Measurements from ENCODE around the gene KHDC1.
"Not testable (repeated sequence)": the region's sequence is repeated elsewhere in the genome, so short reads cannot be mapped to it uniquely, and the experiment has no call there.

KHDC1 gene

DNA sequence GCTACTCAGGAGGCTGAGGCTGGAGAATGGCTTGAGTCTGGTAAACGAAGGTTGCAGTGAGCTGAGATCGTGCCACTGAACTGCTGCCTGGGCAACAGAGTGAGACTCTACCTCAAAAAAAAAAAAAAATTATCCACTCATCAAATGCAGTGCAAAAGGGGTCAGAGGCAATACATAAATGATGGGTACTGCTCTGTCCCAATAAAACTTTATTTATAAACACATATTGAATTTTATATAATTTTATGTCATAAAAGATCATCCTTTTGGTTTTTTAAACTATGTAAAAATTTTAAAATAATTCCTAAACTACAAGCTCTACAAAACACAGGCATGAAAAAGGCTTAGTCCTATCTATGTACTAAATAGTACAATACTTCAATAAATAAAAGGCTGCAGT, 10.3 kb downstream of the KHDC1 start:
- H3K4me1 ChIP-seq (ENCODE audit: control insufficient read depth in 5 of 5, insufficient read depth in 5 of 5, low read length in 5 of 5), result no peaks in the 10 kb centered on the region
- no peak overlapping the region for H3K27ac ChIP-seq (ENCODE audit: low read depth, low read length)
- H3K27me3 ChIP-seq (ENCODE audit: control insufficient read depth in 5 of 5, insufficient read depth in 4 of 5, low read length in 5 of 5), result peaks cover 0 to 2% (median 0%) of the 10 kb centered on the region in 5 donors
- no peaks in the 10 kb centered on the region for H3K36me3 ChIP-seq (ENCODE audit: control insufficient read depth in 5 of 5, insufficient read depth in 5 of 5, low read length in 5 of 5)
- no peak overlapping the region for H3K4me3 ChIP-seq (ENCODE audit: low read depth in 1 of 5, low read length in 5 of 5)
- H3K9me3 ChIP-seq (ENCODE audit: control insufficient read depth in 5 of 5, low read length in 5 of 5), result no peaks in the 10 kb centered on the region
- no peak overlapping the region for H3K9ac ChIP-seq (ENCODE audit: low read length in 5 of 5)

GRCh38 chr6:73250016-73250415, 13.0 kb downstream of the KHDC1 start:
- H3K27ac ChIP-seq (ENCODE audit: low read depth, low read length), result no peak overlapping the region
- no peak overlapping the region for H3K9ac ChIP-seq (ENCODE audit: low read length in 5 of 5)
- peaks cover 0 to 3% (median 0%) of the 10 kb centered on the region in 5 donors for H3K27me3 ChIP-seq (ENCODE audit: control insufficient read depth in 5 of 5, insufficient read depth in 4 of 5, low read length in 5 of 5)
- H3K9me3 ChIP-seq (ENCODE audit: control insufficient read depth in 5 of 5, low read length in 5 of 5), result no peaks in the 10 kb centered on the region
- H3K4me1 ChIP-seq (ENCODE audit: control insufficient read depth in 5 of 5, insufficient read depth in 5 of 5, low read length in 5 of 5), result no peaks in the 10 kb centered on the region
- H3K4me3 ChIP-seq (ENCODE audit: low read depth in 1 of 5, low read length in 5 of 5), result no peak overlapping the region
- H3K36me3 ChIP-seq (ENCODE audit: control insufficient read depth in 5 of 5, insufficient read depth in 5 of 5, low read length in 5 of 5), result no peaks in the 10 kb centered on the region

- H3K36me3 ChIP-seq (ENCODE audit: control insufficient read depth in 5 of 5, insufficient read depth in 5 of 5, low read length in 5 of 5), result no peaks in the 10 kb centered on the region
- H3K9me3 ChIP-seq (ENCODE audit: control insufficient read depth in 5 of 5, low read length in 5 of 5), result no peaks in the 10 kb centered on the region
- no peaks in the 10 kb centered on the region for H3K4me1 ChIP-seq (ENCODE audit: control insufficient read depth in 5 of 5, insufficient read depth in 5 of 5, low read length in 5 of 5)
- no peak overlapping the region for H3K27ac ChIP-seq (ENCODE audit: low read depth, low read length)
- peaks cover 0 to 3% (median 0%) of the 10 kb centered on the region in 5 donors for H3K27me3 ChIP-seq (ENCODE audit: control insufficient read depth in 5 of 5, insufficient read depth in 4 of 5, low read length in 5 of 5)
- H3K9ac ChIP-seq (ENCODE audit: low read length in 5 of 5), result no peak overlapping the region
- H3K4me3 ChIP-seq (ENCODE audit: low read depth in 1 of 5, low read length in 5 of 5), result no peak overlapping the region
Measured at GRCh38 chr6:73248192-73248903, 14.6 kb downstream of the KHDC1 start.

- H3K27ac ChIP-seq (ENCODE audit: low read depth, low read length), result no peak overlapping the region
- no peaks in the 10 kb centered on the region for H3K4me1 ChIP-seq (ENCODE audit: control insufficient read depth in 5 of 5, insufficient read depth in 5 of 5, low read length in 5 of 5)
- H3K27me3 ChIP-seq (ENCODE audit: control insufficient read depth in 5 of 5, insufficient read depth in 4 of 5, low read length in 5 of 5), result peaks cover 0 to 3% (median 0%) of the 10 kb centered on the region in 5 donors
- no peak overlapping the region for H3K4me3 ChIP-seq (ENCODE audit: low read depth in 1 of 5, low read length in 5 of 5)
- no peaks in the 10 kb centered on the region for H3K9me3 ChIP-seq (ENCODE audit: control insufficient read depth in 5 of 5, low read length in 5 of 5)
- no peaks in the 10 kb centered on the region for H3K36me3 ChIP-seq (ENCODE audit: control insufficient read depth in 5 of 5, insufficient read depth in 5 of 5, low read length in 5 of 5)
- H3K9ac ChIP-seq (ENCODE audit: low read length in 5 of 5), result no peak overlapping the region
Measured at GRCh38 chr6:73242001-73242400, 21.0 kb downstream of the KHDC1 start.

DNA sequence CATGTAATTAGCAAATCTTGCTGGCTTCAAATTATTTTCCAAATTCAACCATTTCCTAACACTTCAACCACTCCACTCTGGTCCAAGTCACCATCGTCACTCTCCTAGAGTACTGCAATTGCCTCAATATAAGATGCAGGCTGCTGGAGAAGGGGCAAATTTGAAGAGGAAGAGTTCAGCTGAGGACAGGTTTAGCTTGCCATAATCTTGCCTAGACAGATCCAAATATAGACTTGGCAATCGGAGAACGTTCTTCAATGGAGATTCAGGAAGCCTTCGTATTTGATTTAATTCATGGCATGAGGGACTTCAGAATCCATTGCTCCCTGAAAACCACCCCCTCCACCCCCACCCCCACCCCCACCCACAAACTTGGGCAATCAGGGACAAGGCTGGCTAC, 22.3 kb downstream of the KHDC1 start:
- no peaks in the 10 kb centered on the region for H3K36me3 ChIP-seq (ENCODE audit: control insufficient read depth in 5 of 5, insufficient read depth in 5 of 5, low read length in 5 of 5)
- no peaks in the 10 kb centered on the region for H3K9me3 ChIP-seq (ENCODE audit: control insufficient read depth in 5 of 5, low read length in 5 of 5)
- peaks cover 0 to 3% (median 0%) of the 10 kb centered on the region in 5 donors for H3K27me3 ChIP-seq (ENCODE audit: control insufficient read depth in 5 of 5, insufficient read depth in 4 of 5, low read length in 5 of 5)
- H3K4me3 ChIP-seq (ENCODE audit: low read depth in 1 of 5, low read length in 5 of 5), result no peak overlapping the region
- no peaks in the 10 kb centered on the region for H3K4me1 ChIP-seq (ENCODE audit: control insufficient read depth in 5 of 5, insufficient read depth in 5 of 5, low read length in 5 of 5)
- H3K9ac ChIP-seq (ENCODE audit: low read length in 5 of 5), result no peak overlapping the region
- no peak overlapping the region for H3K27ac ChIP-seq (ENCODE audit: low read depth, low read length)

- no peaks in the 10 kb centered on the region for H3K9me3 ChIP-seq (ENCODE audit: control insufficient read depth in 5 of 5, low read length in 5 of 5)
- no peaks in the 10 kb centered on the region for H3K4me1 ChIP-seq (ENCODE audit: control insufficient read depth in 5 of 5, insufficient read depth in 5 of 5, low read length in 5 of 5)
- no peaks in the 10 kb centered on the region for H3K27me3 ChIP-seq (ENCODE audit: control insufficient read depth in 5 of 5, insufficient read depth in 4 of 5, low read length in 5 of 5)
- H3K36me3 ChIP-seq (ENCODE audit: control insufficient read depth in 5 of 5, insufficient read depth in 5 of 5, low read length in 5 of 5), result no peaks in the 10 kb centered on the region
- no peak overlapping the region for H3K4me3 ChIP-seq (ENCODE audit: low read depth in 1 of 5, low read length in 5 of 5)
- no peak overlapping the region for H3K27ac ChIP-seq (ENCODE audit: low read depth, low read length)
- no peak overlapping the region for H3K9ac ChIP-seq (ENCODE audit: low read length in 5 of 5)
Measured at GRCh38 chr6:73236144-73236750, 26.7 kb downstream of the KHDC1 start.

- no peak overlapping the region for H3K27ac ChIP-seq (ENCODE audit: low read depth, low read length)
- H3K36me3 ChIP-seq (ENCODE audit: control insufficient read depth in 5 of 5, insufficient read depth in 5 of 5, low read length in 5 of 5), result no peaks in the 10 kb centered on the region
- H3K4me1 ChIP-seq (ENCODE audit: control insufficient read depth in 5 of 5, insufficient read depth in 5 of 5, low read length in 5 of 5), result no peaks in the 10 kb centered on the region
- no peaks in the 10 kb centered on the region for H3K9me3 ChIP-seq (ENCODE audit: control insufficient read depth in 5 of 5, low read length in 5 of 5)
- H3K9ac ChIP-seq (ENCODE audit: low read length in 5 of 5), result no peak overlapping the region
- no peak overlapping the region for H3K4me3 ChIP-seq (ENCODE audit: low read depth in 1 of 5, low read length in 5 of 5)
- no peaks in the 10 kb centered on the region for H3K27me3 ChIP-seq (ENCODE audit: control insufficient read depth in 5 of 5, insufficient read depth in 4 of 5, low read length in 5 of 5)
Measured at GRCh38 chr6:73234733-73235132, 28.3 kb downstream of the KHDC1 start.

DNA sequence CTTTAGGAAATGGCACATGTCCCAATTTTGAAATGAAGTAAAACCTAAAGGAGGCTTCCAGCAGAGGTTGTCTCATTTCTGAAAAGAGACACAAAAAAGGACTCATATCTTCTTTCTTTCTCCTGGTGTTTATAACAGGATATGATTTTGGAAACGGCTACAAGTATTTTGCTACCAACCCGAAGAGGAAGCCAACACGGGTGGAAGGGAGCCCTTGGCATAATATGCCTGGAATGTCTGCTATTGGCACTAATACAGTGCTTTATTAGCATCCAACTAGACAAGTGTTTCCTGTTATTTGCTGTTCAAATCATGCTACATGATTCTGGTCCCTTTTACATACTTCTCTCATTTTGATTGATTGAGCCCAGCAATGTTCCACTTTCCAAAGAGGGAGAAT, 29.0 kb downstream of the KHDC1 start:
- not testable (repeated sequence) for H3K36me3 ChIP-seq (ENCODE audit: control insufficient read depth in 5 of 5, insufficient read depth in 5 of 5, low read length in 5 of 5); H3K4me1 ChIP-seq (ENCODE audit: control insufficient read depth in 5 of 5, insufficient read depth in 5 of 5, low read length in 5 of 5); H3K9me3 ChIP-seq (ENCODE audit: control insufficient read depth in 5 of 5, low read length in 5 of 5); H3K9ac ChIP-seq (ENCODE audit: low read length in 5 of 5); H3K27me3 ChIP-seq (ENCODE audit: control insufficient read depth in 5 of 5, insufficient read depth in 4 of 5, low read length in 5 of 5); H3K27ac ChIP-seq (ENCODE audit: low read depth, low read length); H3K4me3 ChIP-seq (ENCODE audit: low read depth in 1 of 5, low read length in 5 of 5)

GRCh38 chr6:73233048-73233447, 29.9 kb downstream of the KHDC1 start:
- Histone ChIP-seq H3K27ac (ENCODE audit: low read depth, low read length) (no peak overlapping the region), H3K9ac (ENCODE audit: low read length in 5 of 5) (no peak overlapping the region), H3K36me3 (ENCODE audit: control insufficient read depth in 5 of 5, insufficient read depth in 5 of 5, low read length in 5 of 5) (no peaks in the 10 kb centered on the region), H3K4me3 (ENCODE audit: low read depth in 1 of 5, low read length in 5 of 5) (no peak overlapping the region), H3K27me3 (ENCODE audit: control insufficient read depth in 5 of 5, insufficient read depth in 4 of 5, low read length in 5 of 5) (no peaks in the 10 kb centered on the region), H3K4me1 (ENCODE audit: control insufficient read depth in 5 of 5, insufficient read depth in 5 of 5, low read length in 5 of 5) (no peaks in the 10 kb centered on the region), H3K9me3 (ENCODE audit: control insufficient read depth in 5 of 5, low read length in 5 of 5) (no peaks in the 10 kb centered on the region)

DNA sequence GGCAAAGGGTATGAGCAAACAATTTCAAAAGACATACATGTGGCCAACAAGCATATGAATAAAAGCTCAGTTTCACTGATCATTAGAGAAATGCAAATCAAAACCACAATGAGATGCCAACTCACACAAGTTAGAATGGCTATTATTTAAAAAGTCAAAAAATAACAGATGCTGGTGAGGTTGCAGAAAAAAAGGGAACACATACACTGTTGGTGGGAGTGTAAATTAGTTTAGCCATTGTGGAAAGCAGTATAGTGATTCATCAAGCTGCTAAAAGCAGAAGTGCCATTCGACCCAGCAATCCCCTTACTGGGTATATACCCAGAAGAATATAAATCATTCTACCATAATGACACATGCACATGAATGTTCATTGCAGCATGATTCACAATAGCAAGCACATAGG, 31.0 kb downstream of the KHDC1 start:
- H3K9ac ChIP-seq (ENCODE audit: low read length in 5 of 5), result no peak overlapping the region

More for the DNA sequence above, 31.0 kb downstream of the KHDC1 start:
- Histone ChIP-seq H3K27me3 (ENCODE audit: control insufficient read depth in 5 of 5, insufficient read depth in 4 of 5, low read length in 5 of 5) (no peaks in the 10 kb centered on the region), H3K9me3 (ENCODE audit: control insufficient read depth in 5 of 5, low read length in 5 of 5) (no peaks in the 10 kb centered on the region), H3K36me3 (ENCODE audit: control insufficient read depth in 5 of 5, insufficient read depth in 5 of 5, low read length in 5 of 5) (no peaks in the 10 kb centered on the region), H3K4me3 (ENCODE audit: low read depth in 1 of 5, low read length in 5 of 5) (no peak overlapping the region), H3K27ac (ENCODE audit: low read depth, low read length) (no peak overlapping the region), H3K4me1 (ENCODE audit: control insufficient read depth in 5 of 5, insufficient read depth in 5 of 5, low read length in 5 of 5) (no peaks in the 10 kb centered on the region)

All from subcutaneous abdominal adipose tissue (tissue), 5 donors.